Measurements from ENCODE around the gene ANO6.
"Not testable (repeated sequence)": the region's sequence is repeated elsewhere in the genome, so short reads cannot be mapped to it uniquely, and the experiment has no call there.

ANO6 gene

DNA sequence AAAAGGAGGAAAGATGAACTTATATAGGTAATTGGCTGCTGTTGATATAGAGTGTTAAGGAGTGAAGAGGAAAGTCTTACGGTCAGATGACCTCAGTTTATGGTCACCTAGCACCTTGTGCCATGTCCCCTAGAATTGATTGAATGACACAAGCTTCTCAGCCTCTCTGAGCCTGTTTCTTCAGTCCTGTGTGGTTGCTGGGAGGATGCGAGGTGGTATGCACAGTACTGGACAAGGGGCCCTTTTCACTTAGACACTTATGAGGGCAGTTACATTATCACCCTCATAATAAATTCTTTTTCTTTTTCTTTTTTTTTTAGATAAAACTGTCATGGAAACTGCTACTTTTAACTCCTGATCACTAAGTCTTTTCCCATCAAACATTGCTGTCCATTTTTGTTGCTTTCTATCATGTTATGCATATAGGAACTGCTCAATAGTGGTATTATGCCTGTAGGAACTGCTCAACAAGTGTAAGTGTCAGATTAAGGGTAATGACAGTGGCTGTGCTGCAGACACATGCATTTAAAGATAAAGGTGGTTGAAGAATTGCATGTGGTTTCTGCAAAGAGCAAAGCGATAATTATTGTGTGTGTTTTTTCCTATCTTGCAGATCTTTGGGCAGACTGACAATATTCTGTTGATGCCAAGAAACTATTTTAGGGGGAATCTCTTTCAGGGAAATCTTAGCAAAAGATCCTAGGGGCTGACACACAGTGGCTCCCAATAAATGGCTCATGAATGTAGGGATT lies 11.6 kb downstream of the ANO6 start:
- no peak for TF ChIP-seq CTCF (conservative IDR thresholded peaks at IDR 0.05; ENCODE audit: low read depth, low read length)
- H3K4me3 ChIP-seq (ENCODE audit: low read length): no peak overlapping the region

DNA sequence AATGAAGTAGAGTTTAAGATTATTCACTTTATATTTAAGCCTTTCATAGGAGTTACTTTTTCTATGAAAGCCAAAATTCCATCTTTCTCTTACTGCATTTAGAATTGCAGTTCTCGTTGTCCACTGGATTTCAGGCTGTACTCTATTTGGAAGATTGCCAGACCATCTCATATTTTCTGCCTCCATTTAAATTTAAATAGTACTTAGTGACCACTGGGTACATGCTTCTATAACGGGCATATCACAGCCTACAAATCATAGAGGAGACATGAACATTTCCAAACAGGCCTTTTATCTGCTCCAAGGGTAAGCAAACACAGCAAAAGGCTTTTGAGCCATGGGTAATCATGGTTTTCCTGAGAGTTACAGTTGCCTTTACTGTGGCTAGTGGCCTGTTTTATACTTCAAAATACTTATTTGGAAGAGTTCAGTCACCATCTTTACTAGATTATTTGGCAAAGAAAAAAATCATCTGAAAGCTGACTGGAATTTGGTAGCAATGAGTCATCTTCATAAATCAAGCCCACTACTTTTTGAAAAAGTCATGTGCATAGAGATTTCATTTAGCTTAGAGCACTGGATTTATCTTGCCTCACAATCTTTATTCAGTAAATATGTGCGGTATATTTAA lies 15.7 kb downstream of the ANO6 start:
- no peak overlapping the region for H3K4me3 ChIP-seq (ENCODE audit: low read length)
- peak; percentile 72 for DNase-seq (ENCODE audit: low read depth)
- TF ChIP-seq CTCF (conservative IDR thresholded peaks at IDR 0.05; ENCODE audit: low read depth, low read length): no peak

More for the DNA sequence above, 11.6 kb downstream of the ANO6 start:
- DNase-seq (ENCODE audit: low read depth): no peak

DNA sequence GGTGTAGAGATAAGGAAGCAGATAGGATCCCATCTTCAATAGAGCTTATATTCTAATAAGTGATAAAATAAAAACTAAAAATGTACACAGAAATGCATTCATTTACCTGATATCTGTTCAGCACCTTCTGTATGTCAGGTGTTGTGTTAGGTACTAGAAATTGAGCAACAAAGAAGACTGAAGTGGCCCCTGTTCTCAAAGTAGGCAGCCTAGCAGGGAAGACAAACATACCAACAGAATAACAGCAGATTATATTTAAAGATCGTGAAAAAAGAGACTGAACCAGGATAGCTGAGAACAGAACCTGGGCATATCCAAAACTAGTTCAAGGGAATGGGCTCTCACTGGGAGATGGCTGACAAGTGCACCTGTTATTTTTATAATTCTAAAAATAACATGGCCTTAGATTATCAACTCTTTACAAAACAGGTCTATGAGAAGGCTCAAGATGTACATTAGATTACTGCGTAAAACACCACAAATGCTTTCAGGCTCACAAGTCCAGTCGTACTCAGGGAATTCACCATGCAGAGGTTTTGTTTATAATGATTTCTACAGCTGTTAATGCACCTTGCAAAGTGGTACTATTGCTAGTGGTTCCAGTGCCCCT lies 16.4 kb downstream of the ANO6 start:
- TF ChIP-seq CTCF (conservative IDR thresholded peaks at IDR 0.05; ENCODE audit: low read depth, low read length): no peak
- H3K4me3 ChIP-seq (ENCODE audit: low read length): no peak overlapping the region
- DNase-seq (ENCODE audit: low read depth): no peak

GRCh38 chr12:45232756-45233372 lies 17.0 kb downstream of the ANO6 start:
- no peak overlapping the region for H3K4me3 ChIP-seq (ENCODE audit: low read length)
- TF ChIP-seq CTCF (conservative IDR thresholded peaks at IDR 0.05; ENCODE audit: low read depth, low read length): no peak
- peak; percentile 92 for DNase-seq (ENCODE audit: low read depth)

DNA sequence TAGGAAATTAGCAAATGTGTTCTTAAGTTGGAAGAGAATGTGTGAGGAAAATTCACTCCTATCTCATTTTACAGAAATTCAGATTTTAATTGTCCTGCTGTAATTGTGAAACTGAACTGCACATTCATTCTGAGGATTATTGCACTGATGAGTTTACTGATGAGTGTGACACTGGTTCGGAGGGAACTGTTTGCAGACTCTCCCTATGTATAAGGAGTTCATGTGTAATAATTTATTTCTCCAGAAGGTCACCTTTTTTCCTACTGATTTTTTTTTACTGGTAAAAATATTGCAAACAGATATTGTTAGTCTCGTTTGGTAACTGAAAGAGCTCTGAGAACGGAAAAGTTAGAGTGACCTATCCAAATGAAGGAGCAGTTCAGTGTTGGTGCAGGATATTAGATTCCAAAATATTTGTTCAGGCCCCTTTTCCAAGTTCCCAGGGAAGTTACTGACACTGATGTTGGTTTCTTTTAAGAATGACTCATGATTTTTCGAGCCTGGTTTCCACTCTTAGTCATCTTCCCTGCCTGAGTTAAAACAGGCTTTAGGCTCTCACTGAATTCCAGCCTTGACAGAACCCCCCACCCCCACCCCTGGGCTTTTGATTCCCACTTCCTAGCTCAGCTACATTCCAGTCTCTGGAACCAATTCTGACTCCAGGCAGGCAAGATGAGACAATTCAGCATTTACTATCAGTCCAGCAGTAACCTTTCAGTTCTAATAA lies 18.4 kb downstream of the ANO6 start:
- no peak for TF ChIP-seq CTCF (conservative IDR thresholded peaks at IDR 0.05; ENCODE audit: low read depth, low read length)
- no peak overlapping the region for H3K4me3 ChIP-seq (ENCODE audit: low read length)
- DNase-seq (ENCODE audit: low read depth): peak; percentile 87

DNA sequence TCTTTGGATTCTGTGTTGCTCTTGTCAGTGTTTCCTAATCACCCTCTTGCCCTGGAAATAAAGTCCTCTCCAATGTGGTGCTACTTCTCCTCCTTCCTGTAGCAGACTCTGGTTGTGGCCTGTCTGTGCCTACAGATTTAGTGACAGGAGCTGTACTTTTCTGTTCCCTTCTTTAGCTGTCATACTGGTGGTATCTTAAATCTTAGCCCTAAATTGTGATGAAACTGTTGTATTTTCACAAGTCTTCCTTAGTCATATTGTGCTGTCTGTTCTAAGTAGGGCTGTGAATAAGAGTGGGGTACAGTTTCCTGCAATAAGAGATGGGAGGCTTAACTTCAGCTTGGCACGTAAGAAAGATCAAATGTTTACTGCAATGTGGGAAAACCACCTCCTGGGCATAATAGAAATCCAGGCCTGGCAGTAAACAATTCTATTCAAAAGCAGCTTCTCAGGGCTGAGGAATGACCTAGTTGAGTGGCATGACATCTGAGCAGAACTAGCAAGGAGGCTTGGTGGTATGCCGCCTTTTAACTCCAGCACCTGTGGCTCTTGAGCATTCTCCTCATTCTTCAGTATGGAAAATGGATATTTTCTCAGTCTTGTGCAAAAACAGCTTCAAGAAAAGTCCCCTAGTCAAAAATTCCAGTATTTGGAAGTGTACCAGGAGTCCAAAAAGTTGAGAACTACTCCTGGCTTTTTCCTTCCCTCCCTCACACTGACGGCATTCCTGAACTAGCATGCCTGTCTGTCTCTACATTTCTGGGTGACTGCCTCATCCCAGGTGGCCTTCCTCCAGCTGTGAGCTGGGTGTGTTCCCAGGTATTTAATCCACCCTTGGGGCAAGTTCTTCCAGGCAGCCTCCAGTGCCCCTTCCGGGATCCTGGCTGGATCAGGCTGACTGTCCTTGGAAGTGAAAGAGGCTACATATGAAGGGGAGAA lies 19.5 kb downstream of the ANO6 start:
- DNase-seq (ENCODE audit: low read depth): peak; percentile 74
- H3K4me3 ChIP-seq (ENCODE audit: low read length): no peak overlapping the region
- no peak for TF ChIP-seq CTCF (conservative IDR thresholded peaks at IDR 0.05; ENCODE audit: low read depth, low read length)

- DNase-seq (ENCODE audit: low read depth); H3K4me3 ChIP-seq (ENCODE audit: low read length): not testable (repeated sequence)
These were observed 20.5 kb downstream of the ANO6 start for GRCh38 chr12:45236383-45236782.
